Smooth muscle cell (in vitro differentiated cells): ENCODE data around the gene RUFY2. TPM values are rescaled to one million over a fixed set of nuclear protein-coding genes. Genes with fewer than 3 reads are reported as not detected.

Experiments
- DNase-seq: peaks from one replicate; lab custom pipeline; 2025; ENCODE audit not compliant: unreplicated experiment; lab: John Stamatoyannopoulos, UW
- H2AFZ ChIP-seq: fragments of 200-600 bp; sonication (generic); 2 replicates; pipeline ENCODE4 v1.6.0; 2016; ENCODE audit warnings: antibody characterized with exemption, low read depth, mild to moderate bottlenecking
- H3F3A ChIP-seq: fragments of 200-600 bp; sonication (generic); 2 replicates; pipeline ENCODE4 v1.6.0; 2017; ENCODE audit warnings: antibody characterized with exemption, low read depth
- H3K27ac ChIP-seq: fragments of 200-600 bp; sonication (generic); 2 replicates; pipeline ENCODE4 v1.5.1; 2016; ENCODE audit warnings: low read depth, mild to moderate bottlenecking
- H3K27me3 ChIP-seq: fragments of 200-600 bp; sonication (generic); 2 replicates; pipeline ENCODE4 v1.6.1; 2016; ENCODE audit warnings: low read depth, mild to moderate bottlenecking
- H3K36me3 ChIP-seq: fragments of 200-600 bp; sonication (generic); 2 replicates; pipeline ENCODE4 v1.5.1; 2016; ENCODE audit warnings: low read depth
- H3K4me1 ChIP-seq: fragments of 200-600 bp; sonication (generic); 2 replicates; pipeline ENCODE4 v1.5.1; 2016; ENCODE audit warnings: low read depth
- H3K4me2 ChIP-seq: fragments of 200-600 bp; sonication (generic); 2 replicates; pipeline ENCODE4 v1.6.0; 2016; ENCODE audit warnings: mild to moderate bottlenecking
- H3K4me3 ChIP-seq: fragments of 200-600 bp; sonication (generic); 2 replicates; pipeline ENCODE4 v1.5.1; 2016; ENCODE audit warnings: mild to moderate bottlenecking
- H3K79me2 ChIP-seq: fragments of 200-600 bp; sonication (generic); 2 replicates; pipeline ENCODE4 v1.6.0; 2016; ENCODE audit warnings: low read depth, mild to moderate bottlenecking
- H3K9ac ChIP-seq: fragments of 200-600 bp; sonication (generic); 2 replicates; pipeline ENCODE4 v1.6.0; 2016; ENCODE audit warnings: low read depth
- H3K9me3 ChIP-seq: fragments of 200-600 bp; sonication (generic); replicated peaks from 2 replicates; pipeline ENCODE4 v1.5.1; 2016; ENCODE audit warnings: low read depth
- H4K20me1 ChIP-seq: fragments of 200-600 bp; sonication (generic); 2 replicates; pipeline ENCODE4 v1.6.0; 2016; ENCODE audit warnings: low read depth
- WGBS: methylation state at CpG from one replicate; pipeline ENCODE4 v1.1.7; 2016; ENCODE audit warnings: low lambda C conversion rate; 5-methylcytosine and 5-hydroxymethylcytosine counted together
- polyA plus RNA-seq: library from polyadenylated mRNA; unstranded; fragments of >200 nt; fragmentation: Nextera tagmentation; extraction: Ambion mirVana; gene quantifications from 2 replicates; pipeline ENCODE4 v1.2.1, GENCODE V29; 2016
- total RNA-seq: library from RNA; depleted of rRNA; stranded (reverse); fragments of >200 nt; gene quantifications from 2 replicates; pipeline ENCODE4 v1.2.3, GENCODE V29; 2014
- TF ChIP-seq, protein P1 (sequence below): fragments of 200-600 bp; sonication (generic); IDR thresholded peaks from 2 replicates; pipeline ENCODE4 v1.5.1; 2017; ENCODE audit warnings: borderline replicate concordance, mild to moderate bottlenecking, antibody characterized with exemption; ENCODE audit not compliant: insufficient read depth, poor library complexity, severe bottlenecking

The RUFY2 gene
- total and polyA plus RNA-seq, 2 experiments from 2014 or later = 9.3 to 27.1 TPM

DNA sequence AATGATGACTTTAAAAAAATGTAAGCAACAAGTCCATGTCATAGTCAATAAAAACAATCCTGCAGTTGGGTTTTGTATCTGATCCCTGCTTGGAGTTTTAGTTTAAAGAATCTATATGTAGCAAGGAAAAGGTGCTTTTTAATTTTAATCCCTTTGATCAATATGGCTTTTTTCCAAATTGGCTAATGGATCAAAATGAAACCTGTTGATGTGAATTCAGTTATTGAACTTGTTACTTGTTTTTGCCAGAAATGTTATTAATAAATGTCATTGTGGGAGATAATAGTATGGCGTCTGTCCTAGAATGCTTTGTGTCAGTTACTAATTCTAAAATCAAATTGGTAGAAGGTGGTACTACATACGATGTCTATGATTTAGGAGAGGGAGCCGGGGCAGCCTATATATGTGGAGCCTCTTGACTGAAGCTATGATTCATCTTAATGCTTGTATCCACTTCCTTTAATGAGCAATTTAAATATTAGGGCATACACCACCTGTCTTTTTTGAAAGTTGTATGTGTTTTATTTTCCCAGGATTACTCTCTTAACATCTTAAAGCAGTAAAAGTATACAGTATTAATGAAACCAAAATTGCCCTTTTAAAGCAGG lies 64.1 kb downstream of the RUFY2 start:
- Histone ChIP-seq H3K27me3 (no peaks in the 10 kb centered on the region), H3K4me3 (no peak overlapping the region), H3K36me3 (peaks cover 37% of the 10 kb centered on the region), H3K79me2 (peaks cover 28% of the 10 kb centered on the region), H4K20me1 (peaks cover 71% of the 10 kb centered on the region), H3K4me1 (no peaks in the 10 kb centered on the region), H3K9ac (no peak overlapping the region), H3F3A (peaks cover 68% of the 10 kb centered on the region), H3K9me3 (no peaks in the 10 kb centered on the region), H3K4me2 (no peak overlapping the region), H2AFZ (no peak overlapping the region), H3K27ac (peak overlapping the region; percentile 25)
- TF ChIP-seq, protein P1, sequence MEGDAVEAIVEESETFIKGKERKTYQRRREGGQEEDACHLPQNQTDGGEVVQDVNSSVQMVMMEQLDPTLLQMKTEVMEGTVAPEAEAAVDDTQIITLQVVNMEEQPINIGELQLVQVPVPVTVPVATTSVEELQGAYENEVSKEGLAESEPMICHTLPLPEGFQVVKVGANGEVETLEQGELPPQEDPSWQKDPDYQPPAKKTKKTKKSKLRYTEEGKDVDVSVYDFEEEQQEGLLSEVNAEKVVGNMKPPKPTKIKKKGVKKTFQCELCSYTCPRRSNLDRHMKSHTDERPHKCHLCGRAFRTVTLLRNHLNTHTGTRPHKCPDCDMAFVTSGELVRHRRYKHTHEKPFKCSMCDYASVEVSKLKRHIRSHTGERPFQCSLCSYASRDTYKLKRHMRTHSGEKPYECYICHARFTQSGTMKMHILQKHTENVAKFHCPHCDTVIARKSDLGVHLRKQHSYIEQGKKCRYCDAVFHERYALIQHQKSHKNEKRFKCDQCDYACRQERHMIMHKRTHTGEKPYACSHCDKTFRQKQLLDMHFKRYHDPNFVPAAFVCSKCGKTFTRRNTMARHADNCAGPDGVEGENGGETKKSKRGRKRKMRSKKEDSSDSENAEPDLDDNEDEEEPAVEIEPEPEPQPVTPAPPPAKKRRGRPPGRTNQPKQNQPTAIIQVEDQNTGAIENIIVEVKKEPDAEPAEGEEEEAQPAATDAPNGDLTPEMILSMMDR = no peak
- no peak for DNase-seq
- WGBS = 97% methylated on average over 3 of the region's 3 CpGs

DNA sequence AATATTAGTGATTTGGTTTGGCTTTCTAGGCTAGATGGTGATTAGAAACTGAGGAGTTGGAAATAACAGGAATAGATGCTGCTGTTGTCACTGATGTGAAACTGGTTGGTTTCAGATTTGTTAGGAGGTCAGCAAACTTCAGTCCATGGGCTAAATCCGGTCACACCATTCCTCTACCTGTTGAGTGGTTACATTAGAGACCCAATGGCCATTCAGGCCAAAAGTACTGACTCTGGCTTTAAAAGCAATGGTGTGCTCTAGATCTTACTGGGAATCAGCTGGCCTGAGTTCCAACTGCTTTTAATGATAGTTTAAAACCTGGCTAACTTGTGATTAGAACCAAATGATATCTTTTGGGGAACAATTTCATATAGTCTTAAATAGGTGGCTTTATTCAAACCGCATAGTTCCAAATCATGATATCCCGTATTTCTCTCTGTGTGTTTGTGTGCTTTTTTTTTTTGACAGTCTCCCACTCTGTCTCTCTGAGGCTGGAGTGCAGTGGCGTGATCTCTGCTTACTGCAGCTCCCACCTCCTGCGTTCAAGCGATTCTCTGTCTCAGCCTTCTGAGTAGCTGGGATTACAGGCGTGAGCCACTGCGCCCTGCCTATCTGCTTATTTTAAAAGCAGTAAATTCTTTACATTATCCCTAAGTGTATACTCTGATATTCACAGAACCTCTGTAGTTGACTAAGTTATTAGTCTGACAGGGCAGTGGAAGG lies 66.6 kb downstream of the RUFY2 start:
- peaks cover 53% of the 10 kb centered on the region for H3K79me2 ChIP-seq
- H3F3A ChIP-seq = peaks cover 66% of the 10 kb centered on the region
- H3K27me3 ChIP-seq = no peaks in the 10 kb centered on the region
- no peaks in the 10 kb centered on the region for H3K9me3 ChIP-seq
- no peak overlapping the region for H3K9ac ChIP-seq
- H2AFZ ChIP-seq = no peak overlapping the region
- H4K20me1 ChIP-seq = peaks cover 94% of the 10 kb centered on the region
- no peak for DNase-seq
- H3K36me3 ChIP-seq = peaks cover 37% of the 10 kb centered on the region
- 84% methylated on average over 8 of the region's 8 CpGs for WGBS
- H3K4me2 ChIP-seq = no peak overlapping the region
- H3K4me1 ChIP-seq = peaks cover 24% of the 10 kb centered on the region
- peak overlapping the region; percentile 37 for H3K27ac ChIP-seq
- H3K4me3 ChIP-seq = no peak overlapping the region
- TF ChIP-seq, protein P1 = no peak

DNA sequence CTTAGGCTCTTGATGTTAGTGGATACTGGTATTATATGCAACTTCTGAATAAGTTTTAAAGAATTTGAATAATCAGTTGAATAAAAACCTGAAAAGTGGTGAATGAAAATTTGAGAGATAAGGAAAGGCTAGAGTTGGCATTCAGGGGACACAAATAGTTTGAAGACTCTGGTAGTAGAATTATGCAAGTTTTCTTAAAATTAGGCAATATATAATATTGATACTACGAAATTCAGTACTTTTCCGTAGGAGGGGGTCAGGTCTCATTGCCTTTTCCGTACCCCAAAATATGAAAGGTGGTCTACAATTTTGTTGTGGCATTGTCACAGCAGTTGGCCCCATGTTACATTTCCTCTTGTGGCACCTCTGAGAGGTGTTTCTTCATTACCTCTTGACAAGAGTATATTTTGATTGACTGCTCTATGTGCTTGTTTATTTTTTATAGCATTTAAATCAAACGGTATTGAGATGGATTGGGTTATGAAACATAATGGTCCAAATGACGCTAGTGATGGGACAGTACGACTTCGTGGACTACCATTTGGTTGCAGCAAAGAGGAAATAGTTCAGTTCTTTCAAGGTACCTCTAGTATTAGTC lies 70.2 kb downstream of the RUFY2 start:
- peak overlapping the region; percentile 92 for H3K4me2 ChIP-seq
- H2AFZ ChIP-seq = no peak overlapping the region
- 95% methylated on average over 7 of the region's 7 CpGs for WGBS
- H3K27ac ChIP-seq = peak overlapping the region; percentile 35
- peak overlapping the region; percentile 94 for H3K4me3 ChIP-seq
- no peaks in the 10 kb centered on the region for H3K27me3 ChIP-seq
- H3K9ac ChIP-seq = no peak overlapping the region
- peaks cover 90% of the 10 kb centered on the region for H3K79me2 ChIP-seq
- H4K20me1 ChIP-seq = peaks cover 93% of the 10 kb centered on the region
- TF ChIP-seq, protein P1 = no peak
- no peaks in the 10 kb centered on the region for H3K9me3 ChIP-seq
- peaks cover 31% of the 10 kb centered on the region for H3F3A ChIP-seq
- H3K4me1 ChIP-seq = peaks cover 35% of the 10 kb centered on the region
- DNase-seq = no peak
- peaks cover 22% of the 10 kb centered on the region for H3K36me3 ChIP-seq
